Mesothelial cell of epicardium (in vitro differentiated cells): ENCODE measurements around the gene ST6GAL1. TPM values are rescaled to one million over a fixed set of nuclear protein-coding genes. Genes with fewer than 3 reads are reported as not detected.
A peak's percentile ranks its signal among the peaks of the same experiment; 100 is the strongest.
"Not testable (repeated sequence)": the region's sequence is repeated elsewhere in the genome, so short reads cannot be mapped to it uniquely, and the experiment has no call there.

Experiments
- DNase-seq, 2 experiments: peaks; one replicate each; pipeline ENCODE4 v3.0.0; 2021; ENCODE audit warnings: low spot score in 2 of 2; ENCODE audit not compliant: unreplicated experiment in 2 of 2
- H3K27ac Mint-ChIP-seq: 2 replicates; pipeline ENCODE4 v1.8.0; 2021; ENCODE audit warnings: mixed read lengths
- H3K27me3 Mint-ChIP-seq: 2 replicates; pipeline ENCODE4 v1.8.0; 2021; ENCODE audit warnings: low read depth, mixed read lengths
- H3K36me3 Mint-ChIP-seq: 2 replicates; pipeline ENCODE4 v1.8.0; 2021; ENCODE audit warnings: mixed read lengths
- H3K4me1 Mint-ChIP-seq: 2 replicates; pipeline ENCODE4 v1.8.0; 2021; ENCODE audit warnings: mixed read lengths
- H3K4me3 Mint-ChIP-seq: 2 replicates; pipeline ENCODE4 v1.8.0; 2021; ENCODE audit warnings: mild to moderate bottlenecking, moderate library complexity, mixed read lengths
- H3K9me3 Mint-ChIP-seq: 2 replicates; pipeline ENCODE4 v1.8.0; 2021; ENCODE audit warnings: mixed read lengths
- total RNA-seq: library from RNA; stranded (reverse); gene quantifications from 3 replicates; pipeline ENCODE4 v1.2.1, GENCODE V29; 2021
- TF ChIP-seq, protein P1 (sequence below): fragments of 200-600 bp; sonication (generic); IDR thresholded peaks from one replicate; pipeline ENCODE4 v1.5.0; 2021; ENCODE audit warnings: antibody characterized with exemption; ENCODE audit not compliant: unreplicated experiment

Gene ST6GAL1
- total RNA-seq, 1 donor from 2014 or later = 50.3 TPM

DNA sequence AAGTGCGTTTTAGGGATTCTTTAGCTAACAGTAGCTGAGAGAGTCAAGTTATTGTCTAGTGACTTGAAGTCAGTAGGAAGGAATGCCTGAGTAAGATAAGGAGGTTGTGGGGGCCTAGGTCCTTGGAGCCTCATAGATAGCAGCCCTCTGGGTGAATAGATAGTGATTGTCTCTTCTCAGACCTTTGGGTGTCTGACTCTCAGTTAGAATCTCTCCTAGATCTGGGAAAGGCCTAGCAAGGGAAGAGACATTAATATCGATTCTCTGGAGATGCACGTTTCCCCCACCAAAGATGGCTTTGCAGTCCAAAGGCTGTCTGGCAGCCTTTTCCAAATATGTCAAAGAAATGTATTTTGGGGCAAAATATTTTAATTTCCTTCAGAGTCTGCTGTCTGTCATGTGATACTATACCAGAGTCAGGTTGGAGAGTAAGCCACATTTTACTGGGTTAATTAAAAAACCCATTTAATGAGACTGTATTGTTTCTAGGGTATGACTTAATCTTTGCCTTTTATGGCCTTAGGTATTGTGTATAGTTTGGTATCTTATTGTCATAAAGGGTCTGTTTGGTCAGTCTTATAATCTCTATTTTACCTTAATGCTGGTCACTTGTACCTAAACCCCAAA lies 92.2 kb downstream of the ST6GAL1 start:
- H3K36me3 Mint-ChIP-seq = peaks cover 5% of the 10 kb centered on the region
- no peaks in the 10 kb centered on the region for H3K27me3 Mint-ChIP-seq
- H3K27ac Mint-ChIP-seq = peak overlapping the region; percentile 14
- H3K4me3 Mint-ChIP-seq = no peak overlapping the region
- no peaks in the 10 kb centered on the region for H3K9me3 Mint-ChIP-seq
- H3K4me1 Mint-ChIP-seq = no peaks in the 10 kb centered on the region
- TF ChIP-seq, protein P1, sequence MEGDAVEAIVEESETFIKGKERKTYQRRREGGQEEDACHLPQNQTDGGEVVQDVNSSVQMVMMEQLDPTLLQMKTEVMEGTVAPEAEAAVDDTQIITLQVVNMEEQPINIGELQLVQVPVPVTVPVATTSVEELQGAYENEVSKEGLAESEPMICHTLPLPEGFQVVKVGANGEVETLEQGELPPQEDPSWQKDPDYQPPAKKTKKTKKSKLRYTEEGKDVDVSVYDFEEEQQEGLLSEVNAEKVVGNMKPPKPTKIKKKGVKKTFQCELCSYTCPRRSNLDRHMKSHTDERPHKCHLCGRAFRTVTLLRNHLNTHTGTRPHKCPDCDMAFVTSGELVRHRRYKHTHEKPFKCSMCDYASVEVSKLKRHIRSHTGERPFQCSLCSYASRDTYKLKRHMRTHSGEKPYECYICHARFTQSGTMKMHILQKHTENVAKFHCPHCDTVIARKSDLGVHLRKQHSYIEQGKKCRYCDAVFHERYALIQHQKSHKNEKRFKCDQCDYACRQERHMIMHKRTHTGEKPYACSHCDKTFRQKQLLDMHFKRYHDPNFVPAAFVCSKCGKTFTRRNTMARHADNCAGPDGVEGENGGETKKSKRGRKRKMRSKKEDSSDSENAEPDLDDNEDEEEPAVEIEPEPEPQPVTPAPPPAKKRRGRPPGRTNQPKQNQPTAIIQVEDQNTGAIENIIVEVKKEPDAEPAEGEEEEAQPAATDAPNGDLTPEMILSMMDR = no peak
- DNase-seq = no peak

DNA sequence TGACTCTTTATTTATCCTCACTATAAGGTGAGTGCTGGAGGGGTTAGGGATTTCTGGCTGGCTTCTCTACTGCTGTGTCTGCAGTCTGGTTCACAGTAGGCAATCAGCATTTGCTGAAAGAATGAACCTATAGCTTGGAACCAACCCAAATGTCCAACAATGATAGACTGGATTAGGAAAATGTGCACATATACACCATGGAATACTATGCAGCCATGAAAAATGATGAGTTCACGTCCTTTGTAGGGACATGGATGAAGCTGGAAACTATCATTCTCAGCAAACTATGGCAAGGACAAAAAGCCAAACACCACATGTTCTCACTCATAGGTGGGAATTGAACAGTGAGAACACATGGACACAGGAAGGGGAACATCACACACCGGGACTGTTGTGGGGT lies 93.0 kb downstream of the ST6GAL1 start:
- not testable (repeated sequence) for DNase-seq

DNA sequence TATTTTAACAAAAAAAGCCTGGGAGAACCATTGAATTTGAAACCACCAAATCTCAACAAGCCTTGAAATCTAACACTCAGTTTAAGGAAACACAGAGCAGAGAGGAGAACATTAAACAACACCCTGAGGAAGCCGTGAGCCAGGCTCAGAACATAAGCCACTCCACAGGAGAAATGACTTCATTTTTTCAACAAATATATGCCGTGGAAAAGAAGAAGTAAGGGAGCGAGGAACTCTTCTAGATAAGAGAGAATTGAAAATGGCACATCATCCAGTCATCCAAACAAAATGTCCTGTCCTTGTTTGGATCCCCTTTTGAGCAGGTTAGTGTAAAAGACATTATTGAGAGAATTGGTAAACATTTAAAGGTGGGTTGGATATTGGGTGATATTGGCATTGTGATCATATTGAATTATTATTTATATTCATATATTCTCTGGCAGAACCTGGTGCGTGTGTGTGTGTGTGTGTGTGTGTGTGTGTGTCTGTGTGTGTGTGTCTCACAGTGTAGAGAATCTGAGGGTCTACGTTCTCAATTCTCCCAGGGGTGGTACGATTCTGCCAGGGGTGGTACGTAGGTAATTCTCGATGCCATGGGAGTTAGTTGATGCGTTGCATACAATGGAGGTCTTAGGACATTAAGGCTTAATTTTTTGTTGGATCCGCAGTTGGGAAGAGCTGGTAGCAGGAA lies 94.4 kb downstream of the ST6GAL1 start:
- peaks cover 3% of the 10 kb centered on the region for H3K36me3 Mint-ChIP-seq
- peaks cover 4% of the 10 kb centered on the region for H3K4me1 Mint-ChIP-seq
- no peaks in the 10 kb centered on the region for H3K9me3 Mint-ChIP-seq
- DNase-seq = no peak
- TF ChIP-seq, protein P1 = no peak
- no peak overlapping the region for H3K4me3 Mint-ChIP-seq
- H3K27me3 Mint-ChIP-seq = no peaks in the 10 kb centered on the region
- no peak overlapping the region for H3K27ac Mint-ChIP-seq

More for the DNA sequence above, 93.0 kb downstream of the ST6GAL1 start:
- H3K27ac Mint-ChIP-seq, H3K36me3 Mint-ChIP-seq, H3K27me3 Mint-ChIP-seq, H3K9me3 Mint-ChIP-seq, H3K4me3 Mint-ChIP-seq, H3K4me1 Mint-ChIP-seq: not testable (repeated sequence)

DNA sequence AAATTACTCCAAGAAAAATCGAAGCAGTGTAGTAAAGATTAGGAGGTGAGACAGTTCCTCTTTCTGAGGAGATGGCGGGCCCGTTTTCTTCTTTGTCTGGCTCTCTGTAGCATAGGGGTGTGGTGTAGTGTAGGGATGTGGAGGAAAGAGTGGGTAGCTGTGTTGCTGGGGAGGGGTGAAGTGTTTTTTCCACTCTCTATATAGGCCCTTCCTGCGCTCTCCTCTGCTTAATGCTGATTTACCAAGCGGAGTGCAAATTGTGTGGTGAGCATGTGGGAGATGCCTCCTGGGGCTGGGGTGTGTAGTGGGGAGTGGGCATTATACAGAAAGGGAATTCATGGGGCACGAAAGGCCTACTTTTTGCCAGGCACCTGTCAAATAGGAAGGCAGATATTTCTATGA lies 94.9 kb downstream of the ST6GAL1 start:
- peaks cover 6% of the 10 kb centered on the region for H3K36me3 Mint-ChIP-seq
- no peak overlapping the region for H3K27ac Mint-ChIP-seq
- no peak overlapping the region for H3K4me3 Mint-ChIP-seq
- no peak for DNase-seq
- H3K27me3 Mint-ChIP-seq = no peaks in the 10 kb centered on the region
- H3K9me3 Mint-ChIP-seq = no peaks in the 10 kb centered on the region
- peaks cover 4% of the 10 kb centered on the region for H3K4me1 Mint-ChIP-seq
- TF ChIP-seq, protein P1 = no peak

DNA sequence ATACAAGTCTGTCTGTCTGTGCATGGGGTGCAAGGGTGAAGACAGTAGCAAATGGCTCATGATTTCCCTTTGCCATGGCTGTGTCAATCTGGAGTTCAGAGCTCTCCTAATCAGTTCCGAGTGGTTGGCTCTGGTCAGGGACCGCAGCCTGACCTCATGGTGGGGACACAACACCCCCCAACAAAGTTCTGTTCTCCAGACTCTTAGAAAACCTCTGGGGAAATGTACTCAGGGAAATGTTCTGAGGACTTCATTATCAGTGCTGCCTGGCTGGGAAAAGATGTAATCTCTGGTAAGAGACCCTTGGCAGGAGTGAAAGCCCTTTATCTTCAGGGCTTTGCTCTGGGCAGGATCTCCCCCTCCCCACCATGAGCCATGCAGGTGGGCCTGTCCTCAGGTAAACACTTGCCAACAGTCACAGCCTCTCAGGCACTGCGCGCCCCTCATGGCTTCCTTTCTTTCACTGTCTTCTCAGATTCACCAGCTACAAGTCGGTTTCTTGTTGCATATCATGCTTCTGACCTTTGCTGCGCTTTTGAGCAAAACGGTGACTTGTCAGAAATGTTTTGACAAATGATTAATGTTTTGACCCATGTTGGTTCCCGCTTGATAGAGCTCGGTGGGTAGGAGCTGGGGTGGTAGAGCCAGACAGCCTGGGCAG lies 95.5 kb downstream of the ST6GAL1 start:
- Mint-ChIP-seq H3K9me3 (no peaks in the 10 kb centered on the region), H3K4me1 (peaks cover 4% of the 10 kb centered on the region), H3K36me3 (peaks cover 5% of the 10 kb centered on the region), H3K27me3 (no peaks in the 10 kb centered on the region), H3K27ac (no peak overlapping the region), H3K4me3 (no peak overlapping the region)
- DNase-seq = no peak
- TF ChIP-seq, protein P1 = no peak

DNA sequence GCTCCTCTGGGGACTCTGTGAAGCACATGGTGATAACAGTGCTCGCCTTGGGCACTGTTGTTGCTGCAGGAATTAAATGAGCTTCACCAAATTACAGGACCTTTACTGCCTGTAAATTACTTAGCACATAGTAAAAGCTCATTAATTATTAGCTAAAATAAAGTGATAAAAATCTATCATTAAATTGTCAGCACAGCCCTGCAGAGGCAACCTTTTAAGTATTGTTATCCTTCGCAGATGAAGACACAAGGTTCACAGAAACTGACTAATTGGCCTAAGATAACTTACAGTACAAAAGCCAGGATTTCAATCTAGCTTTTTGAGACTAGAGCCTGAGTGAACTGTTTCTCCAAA lies 96.0 kb downstream of the ST6GAL1 start:
- TF ChIP-seq, protein P1 = no peak
- Mint-ChIP-seq H3K9me3 (no peaks in the 10 kb centered on the region), H3K27me3 (no peaks in the 10 kb centered on the region), H3K4me3 (no peak overlapping the region), H3K36me3 (peaks cover 5% of the 10 kb centered on the region), H3K27ac (no peak overlapping the region), H3K4me1 (peaks cover 4% of the 10 kb centered on the region)
- no peak for DNase-seq
